HG02870 (cell line): ENCODE results near the gene KIDINS220.

ENCODE experiments used
- ATAC-seq: cut with Tn5 transposase; IDR thresholded peaks from one replicate; pipeline ENCODE4 v1.9.1; 2021; ENCODE audit warnings: mild to moderate bottlenecking, moderate library complexity; ENCODE audit not compliant: unreplicated experiment

The KIDINS220 gene

DNA sequence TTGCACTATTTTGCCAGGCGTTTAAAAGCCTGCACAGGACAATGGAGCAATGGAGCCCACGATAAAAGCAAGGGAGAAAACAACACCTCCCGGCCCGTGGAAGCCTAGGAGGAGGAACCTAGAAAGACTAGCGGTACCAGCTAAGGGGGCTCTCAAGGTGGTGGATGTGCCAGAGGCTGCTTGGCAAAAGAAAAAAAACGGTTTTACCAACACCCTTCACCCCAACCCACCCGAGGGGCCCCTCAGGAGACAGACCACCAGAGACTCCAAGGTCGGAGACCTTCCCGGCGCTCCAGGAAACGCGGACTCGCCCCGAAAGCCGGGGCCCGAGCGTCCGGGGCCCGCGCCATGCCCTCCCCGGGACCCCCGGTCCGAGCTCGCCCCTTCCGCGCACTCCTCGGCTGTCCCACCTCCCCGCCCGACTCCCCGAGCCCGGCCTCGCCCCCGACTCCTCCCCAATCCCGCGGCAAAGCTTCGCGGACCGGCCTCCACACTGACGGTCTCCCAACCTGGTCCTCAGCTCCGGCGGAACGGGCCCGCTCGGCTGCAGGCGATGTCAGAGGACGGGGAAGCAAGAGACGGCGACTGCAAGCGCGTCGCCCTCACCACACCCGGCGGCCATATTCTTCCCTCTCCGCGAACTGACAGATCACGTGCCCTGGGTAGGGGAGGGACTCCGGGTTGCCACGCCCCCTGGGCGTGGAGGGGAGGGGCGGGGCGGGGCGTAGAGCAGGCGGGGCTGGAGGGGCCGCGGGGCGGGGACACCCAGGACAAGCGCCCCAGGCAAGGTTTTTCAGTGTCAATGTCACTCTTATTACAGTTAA lies at the start of gene KIDINS220:
Gene KIDINS220 (minus strand): TSS at position 643 of the 824 bp plus-strand sequence. CDS start 10,520 bp downstream, outside the sequence.
- ATAC-seq, result peak; percentile 86

DNA sequence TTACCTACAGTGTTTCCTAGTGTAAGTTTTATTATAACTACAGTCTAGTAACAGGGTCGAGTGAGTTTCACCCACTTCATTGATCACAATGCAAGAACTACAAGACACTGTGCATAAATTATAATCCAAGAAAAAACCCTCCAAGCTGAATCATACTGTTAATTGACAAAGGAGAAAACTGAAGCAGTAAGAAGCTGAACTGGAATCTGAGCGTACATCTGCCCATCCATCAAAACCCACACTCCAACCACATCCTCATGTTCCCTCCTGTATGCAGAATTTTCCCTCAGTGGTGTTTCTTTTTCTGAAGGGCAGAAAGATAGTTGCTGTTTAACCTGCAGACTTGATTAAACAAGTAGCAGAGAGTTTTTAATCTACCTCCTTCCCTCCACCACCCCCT lies 49.5 kb upstream of the KIDINS220 start:
- no peak for ATAC-seq

DNA sequence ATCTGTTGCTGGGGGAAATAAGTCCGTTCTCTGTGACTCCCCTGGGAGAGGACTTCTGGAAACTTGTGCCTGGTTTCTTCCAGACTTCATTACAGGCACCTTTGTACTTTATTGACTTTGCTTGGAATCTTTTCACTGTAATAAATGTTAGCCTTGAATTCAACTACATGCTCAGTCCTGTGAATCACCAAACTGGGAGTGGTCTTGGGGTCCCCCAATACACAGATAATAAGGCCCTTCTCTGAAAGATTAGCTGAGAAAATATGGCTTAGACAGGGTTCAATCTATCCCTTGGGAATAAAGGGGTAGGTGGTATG lies 48.7 kb upstream of the KIDINS220 start:
- no peak for ATAC-seq

DNA sequence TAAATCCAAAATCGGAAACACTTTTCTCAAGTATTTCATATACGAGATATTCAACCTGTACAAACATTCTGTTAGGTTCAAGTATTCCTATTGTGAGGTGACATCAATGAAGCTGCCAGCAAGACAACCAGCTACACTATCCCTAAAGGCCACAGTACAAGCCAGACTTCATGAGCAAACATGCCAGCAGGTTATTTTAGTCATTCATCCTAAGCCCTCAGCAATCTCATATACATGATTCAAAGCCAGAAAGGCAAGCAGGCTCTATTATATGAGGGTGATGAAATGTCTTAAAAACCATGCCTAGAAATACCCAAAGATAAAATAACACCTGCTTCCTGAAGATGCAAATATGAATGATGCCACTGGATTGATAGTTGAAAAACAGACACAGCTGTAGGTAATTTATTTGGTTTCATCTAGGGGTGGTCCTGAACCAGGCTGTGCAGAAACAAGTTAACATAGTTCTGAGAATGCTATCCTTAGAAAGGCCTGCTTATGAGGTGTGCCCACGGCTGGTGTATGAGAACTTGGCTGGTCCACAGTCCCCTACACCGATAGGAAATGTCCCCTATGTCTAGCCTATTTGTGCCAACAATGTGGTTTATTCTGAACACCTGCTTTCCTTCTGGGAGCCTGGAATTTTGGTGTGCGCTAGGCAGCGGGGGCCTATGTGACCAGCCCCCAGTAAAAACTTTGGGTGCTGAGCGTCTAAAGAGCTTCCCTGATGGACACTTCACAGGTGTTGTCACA lies 48.2 kb upstream of the KIDINS220 start:
- no peak for ATAC-seq

DNA sequence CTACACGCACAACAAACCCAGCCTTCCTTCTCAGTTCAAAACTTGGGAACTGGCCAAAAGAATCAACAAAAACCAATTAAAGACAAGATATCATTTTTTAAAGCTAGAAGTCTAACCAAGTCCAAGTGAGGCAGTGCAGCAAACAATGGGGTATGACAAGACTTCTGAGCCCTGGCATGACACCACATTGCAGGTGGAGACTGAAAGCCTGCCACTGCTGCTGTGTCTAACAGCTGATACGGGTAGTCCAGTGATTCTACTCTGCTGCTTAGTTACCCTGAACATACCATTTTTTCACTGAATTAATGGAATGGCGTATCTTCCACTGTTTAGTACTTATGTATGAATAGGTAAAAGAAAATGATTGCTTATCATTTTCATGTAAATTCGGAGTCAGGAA lies 47.4 kb upstream of the KIDINS220 start:
- ATAC-seq, result no peak

- ATAC-seq, result no peak
Measured at GRCh38 chr2:8882094-8882493, 44.7 kb upstream of the KIDINS220 start.

- ATAC-seq, result no peak
Measured at GRCh38 chr2:8877894-8878293, 40.5 kb upstream of the KIDINS220 start.

GRCh38 chr2:8877332-8877731 lies 39.9 kb upstream of the KIDINS220 start:
- no peak for ATAC-seq

DNA sequence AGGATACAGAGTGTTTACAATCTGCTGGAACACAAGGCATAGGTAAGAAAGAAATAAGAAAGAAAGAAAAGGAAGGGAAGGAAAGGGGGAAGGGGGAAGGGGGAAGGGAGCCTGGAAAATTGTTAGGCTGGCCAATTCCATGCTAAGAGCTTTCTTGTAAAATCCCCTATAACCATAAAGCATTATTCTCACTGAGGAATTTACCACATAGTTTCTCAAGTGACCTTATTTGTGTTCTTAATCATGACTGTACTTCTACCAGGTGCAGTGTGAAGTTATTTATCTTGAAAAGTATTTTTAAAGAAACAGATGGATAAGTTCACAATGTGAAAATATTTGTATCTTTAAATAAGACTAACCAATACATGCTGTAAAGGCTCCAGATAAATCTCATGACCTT lies 39.2 kb upstream of the KIDINS220 start:
- no peak for ATAC-seq

DNA sequence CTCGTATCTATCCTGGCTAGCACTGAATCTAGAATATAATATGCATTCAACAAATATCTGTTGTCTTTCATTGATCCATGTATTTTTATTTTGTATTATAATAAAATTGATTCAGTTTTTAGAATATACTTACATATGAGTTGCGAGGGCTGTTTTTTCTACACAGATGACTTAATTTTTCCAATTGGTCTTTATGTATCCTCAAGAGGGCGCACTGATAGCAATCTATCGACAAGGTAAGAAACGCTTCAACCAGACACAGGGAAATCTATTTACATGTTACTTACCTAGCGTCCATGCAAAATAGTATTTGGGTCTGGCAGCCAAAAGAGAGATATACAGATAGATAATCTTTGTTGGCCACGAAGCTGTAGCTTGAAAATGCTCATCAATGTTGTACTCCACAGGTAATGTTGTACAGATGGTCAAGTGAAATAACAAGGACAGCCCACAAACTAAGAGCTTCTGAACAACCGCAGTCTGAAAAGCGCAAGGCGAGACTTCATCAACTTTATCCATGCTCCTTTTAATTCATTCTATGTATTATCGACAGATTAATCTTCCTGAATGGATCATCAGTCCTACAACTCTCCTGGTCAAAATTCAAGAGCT lies 35.5 kb upstream of the KIDINS220 start:
- ATAC-seq, result no peak

DNA sequence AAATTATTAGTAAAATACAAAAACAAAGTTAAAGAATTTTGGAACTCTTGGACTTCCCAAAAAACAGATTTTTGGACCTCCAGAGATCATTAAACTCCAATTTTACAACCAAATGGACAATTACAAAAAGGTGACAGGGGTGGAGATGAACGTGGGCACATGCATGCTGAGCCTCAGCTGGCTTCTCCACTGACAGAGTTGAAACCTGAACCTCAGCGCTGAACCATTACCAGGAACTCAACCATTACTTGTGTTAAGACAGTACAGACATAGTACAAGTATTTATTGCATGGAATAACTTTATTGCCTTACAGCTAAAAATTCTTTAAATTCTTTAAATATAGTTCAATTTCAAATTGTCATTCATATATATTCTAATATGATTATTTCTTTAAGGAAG lies 33.0 kb upstream of the KIDINS220 start:
- no peak for ATAC-seq

DNA sequence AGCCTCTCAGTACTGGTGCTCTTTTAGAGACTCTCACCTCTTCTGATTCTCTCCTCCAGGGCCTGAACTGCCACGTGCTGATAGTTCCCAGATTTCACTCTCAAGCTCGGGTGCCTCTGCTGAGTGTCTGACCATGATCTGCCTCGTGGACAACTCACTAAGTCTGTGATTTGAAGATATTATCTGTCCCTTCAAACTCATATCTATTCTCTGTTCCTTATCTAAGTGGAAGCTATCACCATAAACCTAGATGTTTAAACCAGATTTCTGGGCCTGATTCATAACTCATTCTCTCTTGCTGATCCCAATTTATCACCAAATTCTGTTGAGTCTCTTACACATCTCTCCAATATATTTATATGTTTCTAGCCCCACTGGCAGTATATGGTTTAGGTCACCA lies 29.9 kb upstream of the KIDINS220 start:
- ATAC-seq, result no peak

DNA sequence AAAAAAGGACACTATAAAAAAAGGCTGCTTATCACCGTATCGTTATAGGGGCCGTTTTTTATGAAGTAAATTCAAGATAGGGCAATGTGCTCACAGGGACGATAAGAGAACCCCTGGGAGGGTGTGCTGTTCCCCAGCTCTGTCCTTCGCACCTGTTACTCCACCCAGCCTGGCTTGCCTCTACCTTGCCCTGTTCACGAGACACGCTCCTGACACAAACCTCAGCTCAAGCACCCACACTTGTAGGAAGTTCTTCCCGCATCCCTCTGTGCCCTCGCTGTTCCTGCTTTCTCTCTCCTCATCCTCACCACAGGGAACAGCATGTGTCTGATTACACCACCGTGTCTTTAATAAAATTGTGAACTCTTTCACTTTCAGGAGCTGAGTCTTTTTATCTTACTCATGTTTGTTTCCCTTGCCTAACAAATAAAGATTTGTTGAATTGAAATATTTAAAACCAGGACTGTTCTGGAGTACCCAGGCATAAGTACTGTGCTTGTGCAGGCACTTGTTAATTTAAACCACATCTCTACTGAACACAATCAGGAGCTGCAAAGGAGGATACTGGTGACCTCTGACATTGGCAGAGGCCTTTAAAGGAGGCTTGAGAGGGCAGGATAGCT lies 26.0 kb upstream of the KIDINS220 start:
- ATAC-seq, result no peak

GRCh38 chr2:8862230-8862629 lies 24.8 kb upstream of the KIDINS220 start:
- ATAC-seq, result no peak

- no peak for ATAC-seq
Measured at GRCh38 chr2:8861797-8862196, 24.4 kb upstream of the KIDINS220 start.

- no peak for ATAC-seq
Measured at GRCh38 chr2:8860239-8860638, 22.8 kb upstream of the KIDINS220 start.

DNA sequence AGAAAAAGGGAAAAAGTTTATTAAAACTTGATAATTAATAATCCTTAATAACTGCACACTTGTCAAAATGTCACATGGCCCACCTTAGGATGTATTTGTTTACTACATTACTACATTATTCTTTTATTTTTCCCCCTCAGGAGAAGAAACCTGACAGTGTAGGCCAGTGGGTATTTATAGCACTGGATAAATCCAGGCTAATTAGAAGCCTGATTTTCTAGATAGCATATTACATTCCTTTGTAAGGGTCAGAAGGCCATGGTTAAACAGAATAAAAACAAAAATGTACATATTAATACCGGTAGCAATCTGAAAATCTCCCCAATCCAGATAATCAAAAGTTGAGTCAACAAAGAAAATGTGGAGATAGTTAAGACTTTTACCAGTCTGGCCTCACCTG lies 21.5 kb upstream of the KIDINS220 start:
- no peak for ATAC-seq

DNA sequence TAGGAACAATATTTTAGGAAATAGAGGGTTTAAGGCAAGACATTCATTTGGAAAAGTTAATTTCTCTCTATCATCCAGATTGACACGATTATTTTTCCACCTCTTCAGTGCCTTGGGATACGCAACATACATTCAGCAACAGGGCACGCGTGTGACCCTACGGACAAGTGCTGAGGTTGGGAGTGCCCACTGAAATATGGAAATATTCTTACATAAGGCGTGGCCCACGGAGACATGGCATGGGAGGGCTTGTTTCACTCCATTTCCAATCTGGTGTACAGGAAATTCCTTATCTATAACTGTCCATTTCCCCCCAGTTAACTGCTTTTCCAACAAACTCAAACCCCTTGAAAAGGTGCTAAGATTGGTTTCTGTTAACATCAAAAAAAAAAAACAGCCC lies 20.9 kb upstream of the KIDINS220 start:
- no peak for ATAC-seq

GRCh38 chr2:8857709-8858108 lies 20.3 kb upstream of the KIDINS220 start:
- ATAC-seq, result no peak

DNA sequence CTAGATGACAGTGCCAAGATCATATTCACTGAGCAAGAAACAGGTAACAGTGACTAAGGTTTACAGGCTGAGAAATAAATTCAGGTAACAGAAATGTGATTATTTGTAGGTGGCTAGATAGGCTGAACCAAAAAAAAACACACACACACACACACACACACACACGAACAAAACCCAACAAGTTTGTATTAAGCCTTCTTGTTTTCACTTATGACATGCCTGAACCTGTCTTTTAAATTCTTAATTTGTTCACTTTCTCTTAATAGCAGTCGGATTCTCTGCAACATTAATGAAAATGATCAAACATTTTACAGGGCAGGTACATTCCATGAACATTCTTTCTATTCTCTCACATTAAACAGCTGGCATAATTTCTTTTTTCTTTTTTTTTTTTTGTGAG lies 18.8 kb upstream of the KIDINS220 start:
- ATAC-seq, result no peak

- no peak for ATAC-seq
Measured at GRCh38 chr2:8855010-8855409, 17.6 kb upstream of the KIDINS220 start.

DNA sequence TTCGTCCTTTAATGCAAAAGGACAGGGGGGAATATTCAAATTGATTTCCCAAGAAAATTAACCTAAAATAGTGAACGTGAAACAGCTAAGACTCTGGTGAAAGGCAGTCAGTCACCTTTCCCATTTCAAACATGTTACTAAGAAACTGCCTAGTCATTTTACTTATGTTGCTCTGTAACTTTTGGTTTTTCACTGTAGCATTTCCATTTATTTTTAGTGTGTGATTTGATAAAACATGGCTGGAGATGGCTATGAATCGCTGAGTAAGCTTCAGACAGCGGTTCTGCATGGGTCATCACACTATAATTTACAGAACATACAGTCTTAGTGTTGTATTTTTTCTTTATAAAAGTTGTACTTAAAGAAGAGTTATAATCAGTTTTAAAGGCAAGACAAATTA lies 16.0 kb upstream of the KIDINS220 start:
- ATAC-seq, result no peak
